Esophagus squamous epithelium (tissue), 4 donors: ENCODE results near the gene KANSL1.

Experiments
- CTCF ChIP-seq, 6 experiments: fragments of 450-650 bp in 4 of 6; fragments of 200-600 bp in 2 of 6; sonication (generic) in 2 of 6; IDR thresholded peaks; one replicate each; pipeline ENCODE4 v1.5.1; 2016 to 2019; ENCODE audit warnings: antibody characterized with exemption in 6 of 6, mild to moderate bottlenecking in 4 of 6, moderate library complexity in 4 of 6
- POLR2A ChIP-seq, 4 donors: fragments of 450-650 bp; IDR thresholded peaks; one replicate each; pipeline ENCODE4 v1.6.1; 2017; ENCODE audit warnings: antibody characterized with exemption in 4 of 4, mild to moderate bottlenecking in 4 of 4, moderate library complexity in 3 of 4

- TF ChIP-seq POLR2A (IDR thresholded peaks at IDR 0.05) (no peak), CTCF (IDR thresholded peaks at IDR 0.05) (no peak)
Measured at GRCh38 chr17:45982791-45983613, 210.2 kb downstream of the KANSL1 start.
